T-helper 2 cell treated with Interferon-gamma antibody and Interleukin-4, amounts not matched to agents 5 μg/mL and 100 μg/mL, for 36 hours (primary cell): ENCODE data around the gene GRID1.
"Not testable (repeated sequence)": the region's sequence is repeated elsewhere in the genome, so short reads cannot be mapped to it uniquely, and the experiment has no call there.

Source experiments
- DNase-seq: peaks from one replicate; pipeline ENCODE4 v3.0.0; 2021; ENCODE audit warnings: low spot score
- H3K27ac Mint-ChIP-seq: one replicate; pipeline ENCODE4 v1.8.0; 2021; ENCODE audit warnings: mild to moderate bottlenecking, mixed read lengths
- H3K27me3 Mint-ChIP-seq: one replicate; pipeline ENCODE4 v1.8.0; 2021; ENCODE audit warnings: low read depth, mixed read lengths
- H3K36me3 Mint-ChIP-seq: one replicate; pipeline ENCODE4 v1.8.0; 2021; ENCODE audit warnings: low read depth, mixed read lengths
- H3K4me1 Mint-ChIP-seq: one replicate; pipeline ENCODE4 v1.8.0; 2021; ENCODE audit warnings: low read depth, mixed read lengths
- H3K4me3 Mint-ChIP-seq: one replicate; pipeline ENCODE4 v1.8.0; 2022; ENCODE audit warnings: mild to moderate bottlenecking, moderate library complexity, mixed read lengths
- H3K9me3 Mint-ChIP-seq: one replicate; pipeline ENCODE4 v1.8.0; 2021; ENCODE audit warnings: mixed read lengths

GRID1 gene

GRCh38 chr10:85761906-85762445, 604.6 kb downstream of the GRID1 start:
- H3K4me3 Mint-ChIP-seq = no peak overlapping the region
- no peaks in the 10 kb centered on the region for H3K4me1 Mint-ChIP-seq
- H3K27ac Mint-ChIP-seq = no peak overlapping the region
- no peaks in the 10 kb centered on the region for H3K36me3 Mint-ChIP-seq
- no peak for DNase-seq
- H3K27me3 Mint-ChIP-seq = peaks cover 2% of the 10 kb centered on the region
- no peaks in the 10 kb centered on the region for H3K9me3 Mint-ChIP-seq

DNA sequence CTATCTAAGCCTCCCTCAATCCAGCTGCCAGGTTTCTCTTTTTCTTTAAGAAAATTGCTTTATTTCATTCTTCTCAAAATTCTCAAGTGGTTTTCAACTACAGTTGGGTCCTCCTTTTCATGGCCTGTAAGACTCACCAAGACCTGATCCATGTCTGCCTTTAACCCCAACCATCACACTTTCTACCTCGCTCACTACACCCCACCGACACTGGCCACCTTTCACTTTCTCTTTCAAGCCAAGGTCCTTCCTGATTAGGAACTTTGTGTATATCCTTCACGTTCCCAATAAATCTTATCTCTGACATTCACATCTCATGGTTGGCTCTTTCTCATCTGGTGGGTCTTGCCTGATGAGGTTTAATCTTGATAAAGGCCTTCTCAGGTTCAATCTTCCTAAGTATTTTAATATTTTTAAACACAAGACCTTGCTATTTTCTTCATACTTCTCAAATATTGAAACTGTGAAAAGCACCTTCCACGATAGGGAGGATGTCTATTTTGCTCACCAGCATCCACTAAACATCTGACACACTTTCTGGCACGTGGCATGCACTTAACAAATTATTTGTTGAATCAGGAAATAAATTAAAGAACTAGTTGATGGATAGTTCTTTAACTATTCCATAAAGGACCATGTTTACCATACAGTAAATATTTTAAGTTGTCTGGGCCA, 624.8 kb downstream of the GRID1 start:
- Mint-ChIP-seq H3K36me3 (no peaks in the 10 kb centered on the region), H3K27me3 (no peaks in the 10 kb centered on the region), H3K4me3 (peak overlapping the region; percentile 56), H3K4me1 (peaks cover 4% of the 10 kb centered on the region), H3K27ac (peak overlapping the region; percentile 63), H3K9me3 (no peaks in the 10 kb centered on the region)
- DNase-seq = no peak

- no peaks in the 10 kb centered on the region for H3K36me3 Mint-ChIP-seq
- no peak overlapping the region for H3K27ac Mint-ChIP-seq
- DNase-seq = no peak
- no peaks in the 10 kb centered on the region for H3K4me1 Mint-ChIP-seq
- H3K4me3 Mint-ChIP-seq = no peak overlapping the region
- H3K27me3 Mint-ChIP-seq = no peaks in the 10 kb centered on the region
- H3K9me3 Mint-ChIP-seq = no peaks in the 10 kb centered on the region
Measured at GRCh38 chr10:85735997-85736396, 630.6 kb downstream of the GRID1 start.

DNA sequence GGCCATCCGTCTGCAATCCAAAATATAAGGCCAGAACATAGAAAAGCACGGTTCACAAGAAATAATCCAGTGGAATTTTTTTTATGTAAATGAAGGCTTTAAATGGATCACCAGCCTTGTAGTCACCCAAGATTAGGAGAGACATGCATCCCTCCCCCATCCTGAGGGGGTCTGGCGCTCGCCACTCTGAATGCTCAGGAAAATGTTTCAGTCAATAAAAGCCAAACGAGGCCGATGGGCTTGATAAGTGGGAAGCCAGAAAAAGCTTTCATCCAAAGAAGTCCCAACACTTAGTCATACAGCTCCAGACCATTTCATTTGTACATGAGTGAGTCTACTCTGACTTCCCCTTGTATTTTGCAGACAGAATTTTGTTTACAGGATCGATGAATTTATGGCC, 631.8 kb downstream of the GRID1 start:
- Mint-ChIP-seq H3K36me3 (no peaks in the 10 kb centered on the region), H3K27me3 (no peaks in the 10 kb centered on the region), H3K4me1 (no peaks in the 10 kb centered on the region), H3K27ac (no peak overlapping the region), H3K4me3 (no peak overlapping the region), H3K9me3 (no peaks in the 10 kb centered on the region)
- no peak for DNase-seq

GRCh38 chr10:85724215-85724614, 642.4 kb downstream of the GRID1 start:
- H3K27ac Mint-ChIP-seq = no peak overlapping the region
- H3K9me3 Mint-ChIP-seq = no peaks in the 10 kb centered on the region
- no peak for DNase-seq
- no peak overlapping the region for H3K4me3 Mint-ChIP-seq
- H3K36me3 Mint-ChIP-seq = no peaks in the 10 kb centered on the region
- H3K27me3 Mint-ChIP-seq = no peaks in the 10 kb centered on the region
- H3K4me1 Mint-ChIP-seq = no peaks in the 10 kb centered on the region

DNA sequence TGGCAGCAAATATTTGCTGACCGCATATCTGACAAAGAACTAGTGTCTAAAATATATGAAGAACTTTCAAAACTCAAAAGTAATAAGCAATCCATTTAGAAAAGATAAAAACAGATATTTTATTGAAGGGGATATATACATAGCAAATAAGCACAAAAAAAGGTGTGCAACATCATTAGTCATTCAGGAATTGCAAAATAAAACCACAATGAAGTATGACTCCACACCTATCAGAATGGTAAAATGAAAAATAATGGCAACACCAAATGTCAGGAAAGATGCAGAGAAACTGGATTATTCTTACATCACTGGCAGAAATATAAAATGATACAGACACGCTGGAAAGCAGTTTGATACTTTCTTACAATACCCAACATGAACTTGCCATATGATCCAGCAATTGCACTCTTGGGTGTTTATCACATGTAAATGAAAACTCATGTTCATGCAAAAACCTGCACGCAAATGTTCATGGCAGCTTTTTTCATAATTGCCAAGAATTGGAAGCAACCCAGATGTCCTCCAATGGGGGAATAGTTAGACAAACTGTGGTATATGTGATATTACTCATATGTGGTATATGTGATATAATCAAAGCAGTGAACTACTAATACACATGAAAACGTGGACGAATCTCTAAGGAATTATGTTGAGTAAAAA, 645.5 kb downstream of the GRID1 start:
- no peak overlapping the region for H3K4me3 Mint-ChIP-seq
- no peak for DNase-seq
- no peaks in the 10 kb centered on the region for H3K9me3 Mint-ChIP-seq
- no peaks in the 10 kb centered on the region for H3K36me3 Mint-ChIP-seq
- H3K27ac Mint-ChIP-seq = no peak overlapping the region
- no peaks in the 10 kb centered on the region for H3K27me3 Mint-ChIP-seq
- H3K4me1 Mint-ChIP-seq = no peaks in the 10 kb centered on the region

GRCh38 chr10:85719408-85719807, 647.2 kb downstream of the GRID1 start:
- no peaks in the 10 kb centered on the region for H3K9me3 Mint-ChIP-seq
- no peak for DNase-seq
- no peak overlapping the region for H3K4me3 Mint-ChIP-seq
- H3K27me3 Mint-ChIP-seq = no peaks in the 10 kb centered on the region
- no peaks in the 10 kb centered on the region for H3K36me3 Mint-ChIP-seq
- no peaks in the 10 kb centered on the region for H3K4me1 Mint-ChIP-seq
- no peak overlapping the region for H3K27ac Mint-ChIP-seq

GRCh38 chr10:85713885-85714284, 652.7 kb downstream of the GRID1 start:
- Mint-ChIP-seq H3K27me3 (no peaks in the 10 kb centered on the region), H3K27ac (no peak overlapping the region), H3K9me3 (peaks cover 6% of the 10 kb centered on the region), H3K4me3 (no peak overlapping the region), H3K4me1 (no peaks in the 10 kb centered on the region), H3K36me3 (no peaks in the 10 kb centered on the region)
- DNase-seq = no peak

DNA sequence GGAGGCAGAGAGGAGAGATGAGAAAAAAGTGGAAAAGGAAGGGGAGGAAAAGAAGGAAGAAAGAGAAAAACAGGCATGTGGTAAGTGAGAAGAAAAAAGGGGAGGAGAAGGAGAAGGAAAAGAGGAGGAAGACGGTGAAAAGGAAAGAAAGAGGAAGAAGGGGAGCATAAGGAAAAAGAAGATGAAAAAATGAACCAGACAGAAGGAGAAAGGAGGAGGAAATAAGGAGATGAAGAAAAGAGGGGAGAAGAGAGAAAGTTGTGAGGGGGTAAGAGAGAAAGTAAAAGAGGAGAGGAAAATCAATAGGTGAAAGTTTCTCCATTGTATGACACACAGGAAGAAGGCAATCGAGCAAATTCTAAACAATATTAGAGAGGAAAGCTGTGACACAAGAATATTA, 663.8 kb downstream of the GRID1 start:
- no peaks in the 10 kb centered on the region for H3K4me1 Mint-ChIP-seq
- peaks cover 5% of the 10 kb centered on the region for H3K9me3 Mint-ChIP-seq
- DNase-seq = no peak
- H3K4me3 Mint-ChIP-seq = no peak overlapping the region
- H3K27ac Mint-ChIP-seq = no peak overlapping the region
- H3K36me3 Mint-ChIP-seq = no peaks in the 10 kb centered on the region
- H3K27me3 Mint-ChIP-seq = no peaks in the 10 kb centered on the region

DNA sequence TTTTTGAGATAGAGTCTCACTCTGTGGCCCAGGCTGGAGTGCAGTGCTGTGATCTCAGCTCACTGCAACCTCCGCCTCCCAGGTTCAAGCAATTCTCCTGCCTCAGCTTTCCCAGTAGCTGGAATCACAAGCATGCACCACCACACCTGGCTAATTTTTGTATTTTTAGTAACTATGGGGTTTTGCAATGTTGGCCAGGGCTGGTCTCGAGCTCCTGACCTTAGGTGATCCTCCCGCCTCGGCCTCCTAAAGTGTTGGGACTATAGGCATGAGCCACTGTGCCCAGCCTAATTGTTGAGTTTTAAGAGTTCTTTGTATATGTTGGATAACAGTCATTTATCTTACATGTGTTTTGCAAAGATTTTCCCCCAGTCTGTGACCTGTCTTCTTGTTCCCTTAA, 667.5 kb downstream of the GRID1 start:
- not testable (repeated sequence) for H3K27ac Mint-ChIP-seq, H3K9me3 Mint-ChIP-seq, H3K36me3 Mint-ChIP-seq, DNase-seq, H3K4me1 Mint-ChIP-seq, H3K4me3 Mint-ChIP-seq
- H3K27me3 Mint-ChIP-seq = peaks cover 13% of the 10 kb centered on the region

DNA sequence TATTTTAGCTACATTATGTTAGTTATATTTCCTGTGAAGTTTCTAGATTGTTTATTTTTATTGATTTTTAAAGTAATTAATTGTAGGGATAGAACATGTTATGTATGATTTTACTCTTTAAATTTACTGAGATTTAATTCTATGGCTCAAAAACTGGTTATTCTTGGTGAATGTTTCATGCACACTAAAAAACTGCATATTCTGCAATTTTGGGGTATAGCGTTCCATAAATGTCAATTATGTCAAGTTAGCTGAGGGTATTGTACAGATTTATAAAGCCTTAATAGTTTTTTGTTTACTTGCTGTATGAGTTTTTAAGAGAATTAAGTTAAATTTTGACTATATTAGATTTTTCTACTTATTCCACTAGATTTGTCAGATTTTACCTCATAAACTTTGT, 669.7 kb downstream of the GRID1 start:
- no peak overlapping the region for H3K4me3 Mint-ChIP-seq
- no peaks in the 10 kb centered on the region for H3K9me3 Mint-ChIP-seq
- H3K27me3 Mint-ChIP-seq = peaks cover 13% of the 10 kb centered on the region
- H3K27ac Mint-ChIP-seq = no peak overlapping the region
- no peaks in the 10 kb centered on the region for H3K36me3 Mint-ChIP-seq
- DNase-seq = no peak
- H3K4me1 Mint-ChIP-seq = no peaks in the 10 kb centered on the region

DNA sequence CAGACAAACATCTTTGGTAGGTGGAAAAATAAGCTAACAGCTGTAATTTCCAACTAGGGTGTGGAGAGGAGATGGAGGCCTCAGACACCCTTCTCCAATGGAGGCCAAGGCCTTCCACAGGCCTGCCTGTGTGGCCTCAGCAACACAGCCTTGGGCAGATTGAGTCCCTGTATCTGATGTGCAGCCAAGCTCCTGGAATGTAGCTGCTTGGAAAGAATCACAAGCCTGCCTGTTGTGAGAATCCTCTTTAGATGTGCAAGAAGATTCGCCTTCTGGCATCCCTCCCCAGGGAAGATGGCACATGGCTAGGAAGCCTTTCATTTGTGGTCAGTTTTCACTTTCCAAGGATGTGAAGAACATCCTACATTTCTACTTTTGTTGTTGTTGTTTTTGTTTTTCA, 684.0 kb downstream of the GRID1 start:
- H3K4me1 Mint-ChIP-seq = no peaks in the 10 kb centered on the region
- no peak for DNase-seq
- no peaks in the 10 kb centered on the region for H3K36me3 Mint-ChIP-seq
- no peak overlapping the region for H3K4me3 Mint-ChIP-seq
- H3K27me3 Mint-ChIP-seq = no peaks in the 10 kb centered on the region
- no peaks in the 10 kb centered on the region for H3K9me3 Mint-ChIP-seq
- H3K27ac Mint-ChIP-seq = no peak overlapping the region

DNA sequence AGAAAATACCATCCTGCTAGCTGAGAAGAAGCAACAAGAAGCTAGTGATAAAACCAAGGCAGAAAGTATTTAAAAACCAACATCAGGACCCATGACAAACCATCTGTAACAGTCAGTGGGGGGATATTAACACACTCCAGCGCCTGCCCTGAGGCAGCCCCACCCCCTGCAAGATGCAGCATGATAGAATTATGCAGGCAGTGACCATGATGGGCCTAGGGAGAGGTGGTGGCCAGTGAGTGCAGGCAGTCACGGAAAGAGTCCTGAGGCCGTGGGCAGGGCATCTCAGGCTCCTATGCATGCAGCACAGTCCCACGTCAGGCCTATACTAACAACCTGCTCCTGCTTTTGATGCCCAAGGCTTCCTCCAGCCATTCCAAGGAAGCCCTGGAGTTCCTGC, 686.9 kb downstream of the GRID1 start:
- H3K9me3 Mint-ChIP-seq = no peaks in the 10 kb centered on the region
- H3K27ac Mint-ChIP-seq = no peak overlapping the region
- no peak for DNase-seq
- H3K36me3 Mint-ChIP-seq = no peaks in the 10 kb centered on the region
- H3K4me3 Mint-ChIP-seq = no peak overlapping the region
- no peaks in the 10 kb centered on the region for H3K4me1 Mint-ChIP-seq
- H3K27me3 Mint-ChIP-seq = no peaks in the 10 kb centered on the region

GRCh38 chr10:85679061-85679460, 687.5 kb downstream of the GRID1 start:
- DNase-seq = no peak
- Mint-ChIP-seq H3K4me3 (no peak overlapping the region), H3K27ac (no peak overlapping the region)

DNA sequence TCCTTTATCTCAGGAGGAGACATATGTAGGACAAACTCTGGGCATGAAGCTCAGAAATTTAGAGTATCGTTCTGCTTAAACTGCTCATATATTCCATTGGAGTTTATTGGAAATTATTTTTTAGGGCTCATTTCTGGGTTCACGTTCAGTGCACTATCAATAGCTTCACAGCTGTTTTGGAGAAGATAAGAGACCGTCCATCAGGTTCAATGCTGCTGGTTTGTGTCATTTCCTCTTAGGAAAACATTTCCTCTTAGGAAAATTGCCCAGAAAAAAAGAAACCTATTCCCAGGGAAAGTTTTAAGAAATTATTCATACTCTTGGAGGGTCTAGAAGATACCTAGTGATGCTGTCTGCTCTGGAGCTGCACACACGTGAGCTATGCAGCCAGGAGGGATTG, 691.7 kb downstream of the GRID1 start:
- Mint-ChIP-seq H3K36me3 (no peaks in the 10 kb centered on the region), H3K4me1 (peaks cover 1% of the 10 kb centered on the region), H3K27me3 (no peaks in the 10 kb centered on the region), H3K9me3 (peaks cover 8% of the 10 kb centered on the region), H3K27ac (no peak overlapping the region), H3K4me3 (no peak overlapping the region)
- DNase-seq = no peak

More at GRCh38 chr10:85679061-85679460, 687.5 kb downstream of the GRID1 start:
- no peaks in the 10 kb centered on the region for H3K27me3 Mint-ChIP-seq
- no peaks in the 10 kb centered on the region for H3K36me3 Mint-ChIP-seq
- H3K4me1 Mint-ChIP-seq = no peaks in the 10 kb centered on the region
- no peaks in the 10 kb centered on the region for H3K9me3 Mint-ChIP-seq
